ENCODE results near the gene FAM174B.

Gene FAM174B

DNA sequence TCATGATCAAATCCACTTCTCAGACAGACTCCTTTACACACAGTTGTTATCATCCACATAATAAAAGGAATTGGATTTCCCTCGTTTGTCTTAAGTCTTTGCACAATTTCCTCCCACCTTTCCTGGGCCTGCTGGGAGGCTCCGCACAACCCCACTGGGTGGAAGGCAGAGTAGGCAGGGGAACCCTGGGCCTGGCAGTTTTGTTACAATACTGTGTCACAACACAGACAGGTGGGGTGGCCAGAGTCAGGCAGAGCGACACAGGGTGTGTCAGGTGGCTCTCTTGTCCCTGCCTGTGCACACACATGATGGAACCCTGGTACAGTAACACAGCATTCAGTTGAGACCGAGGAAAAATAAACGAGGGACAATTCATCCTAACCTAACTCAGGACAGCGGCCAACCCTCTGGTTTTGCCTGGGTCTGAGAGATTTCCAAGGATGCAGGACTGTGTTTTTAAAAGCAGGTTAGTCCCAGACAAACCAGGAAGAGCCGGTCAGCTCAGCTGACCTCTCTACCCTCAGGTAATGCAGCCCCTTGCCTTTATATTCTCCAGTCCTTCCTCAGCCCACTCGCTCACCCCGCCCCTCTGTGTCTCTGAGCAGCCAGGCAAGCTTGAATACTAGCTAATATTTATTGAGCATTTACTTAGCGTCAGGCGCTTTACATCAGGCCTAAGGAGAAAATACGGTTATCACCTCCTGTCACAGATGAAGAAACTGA lies 8.8 kb upstream of the FAM174B start:
- DNase-seq: no peak

DNA sequence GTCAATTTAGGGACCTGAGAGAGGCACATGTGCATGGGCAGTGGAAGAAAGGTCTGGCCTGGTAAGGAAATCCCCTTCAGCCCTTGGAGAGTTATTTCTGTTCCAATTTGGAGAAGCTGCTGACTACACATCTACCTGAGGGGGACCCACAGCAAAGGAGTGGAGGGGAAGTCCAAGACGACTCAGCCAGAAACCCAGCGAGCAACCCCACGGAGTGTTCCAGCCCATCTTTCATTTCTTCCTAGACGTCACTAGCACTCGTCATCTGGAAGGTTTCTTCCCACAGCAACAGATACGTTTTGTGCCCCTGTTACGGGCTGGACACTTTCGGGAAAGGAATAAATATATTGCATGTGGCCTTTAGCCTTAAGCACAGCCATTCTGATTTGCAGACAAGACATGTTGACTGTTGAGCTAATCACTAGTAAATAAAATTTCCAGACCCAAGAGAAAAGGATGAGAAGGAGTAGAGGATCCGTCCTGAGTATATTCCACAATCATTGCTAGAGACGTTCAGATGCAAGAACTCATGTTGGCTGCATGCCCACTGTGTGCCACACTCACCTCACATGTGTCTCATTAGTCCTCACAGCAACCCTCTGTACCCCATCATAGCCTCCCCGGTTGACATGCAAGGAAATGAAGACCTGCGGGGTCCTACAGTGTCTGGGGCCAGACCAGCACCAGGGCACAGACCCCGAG lies 7.8 kb upstream of the FAM174B start:
- no peak for DNase-seq

DNA sequence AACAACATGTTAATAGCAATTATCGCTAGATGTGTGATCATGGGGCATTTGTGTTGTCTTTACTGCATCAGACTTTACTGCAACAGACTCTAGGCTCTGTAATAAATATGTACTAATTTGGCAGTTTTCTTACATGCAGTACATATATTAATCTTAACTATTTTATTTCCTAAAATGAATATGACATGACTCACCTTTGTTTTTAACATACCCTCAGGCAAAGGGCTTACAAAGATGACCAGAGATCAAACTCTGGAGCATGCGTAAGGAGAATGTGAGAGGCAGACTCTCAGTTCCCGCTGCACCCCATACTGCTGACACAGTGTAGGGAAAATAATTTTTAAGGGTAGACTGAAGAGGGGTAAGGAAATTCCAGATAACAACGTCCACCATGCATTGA lies 7.2 kb upstream of the FAM174B start:
- no peak for DNase-seq

DNA sequence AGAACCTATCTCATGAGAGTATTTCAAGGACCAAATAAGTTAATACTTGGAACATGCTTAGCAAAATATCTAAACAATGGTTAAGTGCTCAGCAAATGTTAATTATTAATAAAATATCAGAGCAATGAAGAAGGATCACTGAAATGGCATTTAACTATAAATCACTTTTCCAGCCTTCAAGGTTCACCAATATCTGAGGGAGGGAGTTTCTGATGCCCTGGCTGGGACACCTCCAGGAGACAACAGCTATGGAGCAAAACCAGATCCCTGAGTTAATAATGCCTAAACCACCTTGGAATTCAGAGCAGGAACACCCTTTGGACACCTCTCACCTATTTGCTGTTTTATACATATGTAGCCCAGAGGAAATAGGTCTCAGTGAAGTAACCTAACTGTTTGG lies 6.4 kb upstream of the FAM174B start:
- no peak for DNase-seq

DNA sequence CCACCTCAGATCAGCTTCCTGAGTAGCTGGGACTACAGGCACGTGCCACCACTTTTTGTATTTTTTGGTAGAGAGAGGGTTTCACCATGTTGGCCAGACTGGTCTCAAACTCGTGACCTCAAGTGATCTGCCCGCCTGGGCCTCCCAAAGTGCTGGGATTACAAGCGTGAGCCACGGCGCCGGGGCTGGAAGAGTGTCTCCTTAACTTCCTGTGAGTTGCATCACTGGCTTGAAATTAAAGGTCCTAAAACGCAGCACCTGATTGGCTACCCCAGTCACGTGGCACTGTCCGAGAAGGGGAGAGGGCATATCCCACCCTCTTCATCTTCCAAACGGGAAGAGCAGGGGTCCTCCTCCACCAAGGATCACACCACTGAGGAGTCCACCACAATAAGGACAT lies 5.5 kb upstream of the FAM174B start:
- no peak for DNase-seq

DNA sequence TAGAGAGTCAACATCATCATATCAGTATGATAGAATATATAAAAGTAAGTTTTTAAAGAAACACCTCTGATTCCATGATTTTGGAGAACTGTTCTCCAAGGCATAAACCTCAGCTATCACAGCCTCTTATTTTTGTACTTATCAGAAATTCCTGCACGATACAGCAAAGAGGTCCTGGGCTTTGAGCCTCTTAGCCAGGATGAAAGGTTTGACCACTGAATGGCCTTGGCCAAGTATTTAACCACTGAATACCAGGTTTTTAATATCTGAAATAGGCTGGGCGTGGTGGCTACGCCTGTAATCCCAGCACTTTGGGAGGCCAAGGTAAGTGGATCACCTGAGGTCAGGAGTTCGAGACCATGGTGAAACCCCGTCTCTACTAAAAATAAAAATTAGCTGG lies 1.9 kb upstream of the FAM174B start:
- DNase-seq: no peak

DNA sequence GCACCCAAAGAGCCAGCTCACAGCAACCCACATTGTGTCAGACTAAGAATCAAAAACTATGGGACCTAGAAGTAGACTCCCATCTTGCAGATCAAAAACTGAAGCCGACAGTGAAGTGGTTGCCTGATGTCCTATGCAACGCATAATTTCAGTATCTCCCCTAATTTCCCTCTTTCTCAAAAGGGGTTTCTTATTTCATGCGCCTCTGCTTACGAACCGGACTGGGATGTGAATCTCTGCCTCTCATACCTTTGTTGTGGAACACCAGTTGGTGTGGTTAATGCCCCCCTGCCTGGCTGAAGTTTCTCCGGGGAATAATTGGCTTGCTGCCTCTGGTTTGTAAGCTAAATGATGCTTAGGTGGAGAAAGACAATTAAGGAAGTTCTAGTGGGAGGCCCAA lies 514 bp upstream of the FAM174B start:
- no peak for DNase-seq

DNA sequence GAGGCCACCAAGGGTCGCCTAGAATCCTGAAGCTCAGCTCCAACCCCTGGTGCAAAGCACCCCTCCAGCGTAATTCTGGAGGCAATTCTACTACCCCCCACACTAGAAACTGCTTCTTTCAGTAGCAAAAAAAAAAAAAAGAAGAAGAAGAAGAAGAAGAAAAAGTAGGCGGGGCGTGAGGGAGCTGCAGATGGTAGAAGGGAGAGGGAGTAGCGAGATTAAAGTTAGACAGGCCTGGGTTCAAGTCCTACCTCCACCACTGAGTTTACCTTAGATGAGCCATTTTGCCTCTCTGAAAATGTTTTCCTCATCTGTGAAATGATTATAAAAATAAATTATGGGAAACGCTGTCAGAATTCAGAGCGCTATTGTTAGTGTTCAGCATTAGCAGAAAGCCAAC lies 913 bp downstream of the FAM174B start:
- no peak for DNase-seq

DNA sequence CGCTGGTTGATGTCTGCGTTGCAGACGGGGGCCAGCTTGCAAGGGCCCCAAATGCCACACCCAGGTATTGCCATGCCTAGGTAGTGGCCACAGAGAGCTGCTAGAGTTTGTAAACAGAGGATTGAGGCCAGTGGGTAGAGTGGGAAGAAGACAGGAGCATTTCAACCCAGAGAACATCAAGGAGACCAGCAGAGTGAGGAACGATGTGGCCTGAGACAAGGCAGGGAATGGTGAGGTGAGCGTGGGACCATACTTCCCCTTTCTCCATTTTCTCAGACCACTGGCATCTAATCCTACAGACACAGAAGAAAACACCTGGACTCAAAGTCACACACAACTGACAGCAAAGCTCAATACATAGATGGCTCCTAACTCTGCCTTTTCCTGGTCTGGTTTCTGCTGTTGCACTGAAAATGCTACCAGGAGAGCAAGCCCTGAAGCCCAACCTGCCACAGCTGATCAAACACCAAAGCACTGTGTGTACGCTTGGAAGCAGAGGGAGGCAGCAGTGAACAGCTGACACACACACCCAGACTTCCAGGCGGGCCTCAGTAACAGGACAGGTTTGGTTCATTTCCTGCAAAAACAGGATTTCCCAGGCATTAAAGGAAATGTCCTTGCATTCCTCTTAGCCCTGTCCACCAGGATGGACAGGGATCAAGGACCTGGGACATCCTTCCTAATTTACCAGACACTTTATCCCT lies 1.6 kb downstream of the FAM174B start:
- no peak for DNase-seq

DNA sequence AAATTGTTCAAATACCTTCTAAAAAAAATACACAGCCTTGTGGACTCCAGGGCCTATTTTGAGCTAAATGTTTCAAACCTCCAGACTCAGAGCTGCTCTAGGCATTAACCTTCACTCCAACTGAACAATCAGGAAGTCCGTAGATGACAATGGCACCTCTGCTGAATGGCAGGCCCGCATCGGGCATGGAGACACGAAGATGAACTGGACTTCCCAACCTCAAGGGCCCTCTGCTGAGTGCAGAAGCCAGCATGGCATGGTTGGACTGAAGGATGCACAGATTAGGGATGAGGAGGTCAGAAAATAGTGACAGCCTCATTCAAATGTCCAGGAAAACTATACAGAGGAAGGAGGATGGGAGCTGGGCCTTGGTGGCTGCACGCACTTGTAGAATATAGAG lies 2.2 kb downstream of the FAM174B start:
- DNase-seq: no peak

DNA sequence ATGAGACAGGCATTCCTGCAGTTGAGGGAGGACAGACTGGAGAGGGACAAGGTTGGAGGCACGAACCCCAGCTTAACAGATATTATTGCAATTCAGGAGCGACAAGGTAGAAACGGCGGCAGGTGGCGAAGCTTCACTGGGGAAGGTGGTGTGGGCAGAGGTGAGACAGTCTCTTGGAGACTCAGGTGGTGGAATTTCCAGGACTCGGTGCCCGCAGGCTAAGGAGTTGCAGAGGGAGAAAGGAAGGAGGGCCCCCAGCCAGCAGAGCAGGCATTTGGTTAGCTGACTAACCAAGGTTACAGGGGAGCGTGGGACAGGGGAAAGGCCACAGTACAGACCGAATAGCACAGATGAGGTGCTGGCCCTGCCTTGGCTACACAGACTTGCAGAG lies 3.0 kb downstream of the FAM174B start:
- DNase-seq: no peak

DNA sequence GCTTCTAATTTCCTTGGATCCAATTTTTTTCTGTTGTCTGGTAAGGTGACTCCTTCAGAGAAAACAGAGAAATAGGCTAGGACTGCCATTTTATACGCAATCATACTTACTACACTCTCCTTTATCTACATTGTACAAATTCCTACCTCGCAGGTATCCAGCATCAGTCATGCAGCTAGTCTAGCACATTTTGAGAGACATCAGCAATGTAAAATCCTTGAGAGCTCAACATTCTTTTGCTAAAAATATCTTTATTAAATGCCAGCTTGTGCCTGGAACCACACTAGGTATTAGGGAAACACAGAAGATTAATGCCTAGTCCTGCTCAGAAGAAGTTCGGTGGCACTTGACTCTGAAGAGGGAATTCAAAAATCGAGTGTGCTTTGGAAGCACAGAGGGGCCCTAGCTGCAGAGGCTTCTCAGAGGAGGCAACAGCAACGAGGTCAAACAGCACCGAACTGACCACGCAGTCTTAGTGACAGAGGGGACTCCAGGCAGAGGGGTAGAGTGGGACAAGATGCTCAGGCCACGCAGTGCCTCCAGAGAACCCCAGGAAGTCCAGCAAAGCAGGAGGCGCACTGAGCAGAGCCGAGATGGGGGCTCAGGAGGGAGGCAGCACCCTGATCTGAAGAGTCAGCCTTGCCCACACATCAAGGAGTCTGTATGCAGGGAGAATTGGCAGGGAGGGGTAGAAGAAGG lies 3.5 kb downstream of the FAM174B start:
- DNase-seq: no peak

DNA sequence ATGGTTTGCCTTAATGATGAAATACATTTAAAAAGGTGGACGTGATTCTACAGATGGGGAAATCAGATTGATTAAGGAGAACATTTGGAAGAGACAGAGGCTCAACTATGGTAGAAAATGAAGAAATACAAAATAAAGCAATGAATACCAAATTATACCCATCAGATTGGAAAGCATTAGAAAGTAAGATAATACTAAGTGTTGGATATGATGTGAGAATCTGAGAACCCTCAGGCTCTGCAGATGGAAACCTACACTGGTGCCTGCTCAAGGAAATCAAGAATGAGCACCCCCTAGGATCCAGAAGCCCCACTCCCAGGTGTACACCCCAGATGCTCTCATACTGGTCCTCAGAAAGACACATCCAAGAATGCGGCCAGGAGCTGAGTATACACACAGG lies 4.6 kb downstream of the FAM174B start:
- no peak for DNase-seq

DNA sequence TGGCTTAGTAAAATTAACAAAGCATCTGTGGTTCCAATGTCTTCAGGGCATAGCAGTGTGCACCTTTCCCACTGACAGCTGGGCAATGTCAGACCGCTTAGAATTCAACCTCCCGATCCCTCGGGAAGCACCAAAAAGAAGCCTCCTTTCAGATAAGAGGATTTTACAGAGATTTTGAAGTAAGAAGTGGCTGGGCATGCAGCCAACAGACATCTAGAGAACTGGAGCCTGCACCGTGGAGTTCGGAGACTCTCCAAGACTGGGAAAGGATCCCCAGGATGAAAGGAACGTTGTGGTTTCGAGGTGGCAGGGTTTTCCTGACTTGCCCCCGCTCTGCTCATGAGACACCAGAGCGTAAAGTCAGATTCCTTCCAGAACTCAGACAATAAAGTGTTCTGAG lies 5.3 kb downstream of the FAM174B start:
- no peak for DNase-seq

DNA sequence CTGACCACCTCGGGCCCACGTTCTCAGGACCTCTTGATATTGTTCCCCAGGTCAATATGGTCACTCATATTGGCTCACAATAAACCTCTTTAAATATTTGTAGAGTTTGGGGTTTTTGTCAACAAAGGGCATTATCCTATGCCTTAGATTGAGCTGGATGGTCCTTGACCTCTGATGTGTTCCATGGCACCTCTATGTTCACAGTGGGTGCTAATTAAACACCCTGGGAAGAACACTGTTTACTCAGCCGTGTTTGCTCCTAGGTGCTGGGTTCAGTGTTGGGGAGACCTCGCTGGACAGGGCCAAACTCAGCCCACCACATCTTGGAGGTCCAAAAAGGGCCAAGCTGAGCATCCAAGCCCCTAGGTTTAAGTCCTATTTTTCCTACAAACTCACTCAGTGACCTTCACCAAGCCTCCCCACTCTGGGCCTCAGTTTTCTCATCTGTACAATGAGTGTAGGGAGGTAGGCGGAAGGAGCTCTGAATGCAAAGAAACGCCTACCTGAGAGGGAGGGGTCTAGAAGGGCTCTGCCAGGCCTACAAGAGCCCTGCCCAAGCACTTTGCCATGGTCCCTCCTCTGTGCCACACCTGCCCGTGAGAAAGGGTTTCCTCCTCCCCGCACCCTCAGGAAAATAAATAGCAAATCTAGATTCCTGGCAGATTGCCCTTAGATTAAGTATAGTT lies 7.2 kb downstream of the FAM174B start:
- DNase-seq: no peak

DNA sequence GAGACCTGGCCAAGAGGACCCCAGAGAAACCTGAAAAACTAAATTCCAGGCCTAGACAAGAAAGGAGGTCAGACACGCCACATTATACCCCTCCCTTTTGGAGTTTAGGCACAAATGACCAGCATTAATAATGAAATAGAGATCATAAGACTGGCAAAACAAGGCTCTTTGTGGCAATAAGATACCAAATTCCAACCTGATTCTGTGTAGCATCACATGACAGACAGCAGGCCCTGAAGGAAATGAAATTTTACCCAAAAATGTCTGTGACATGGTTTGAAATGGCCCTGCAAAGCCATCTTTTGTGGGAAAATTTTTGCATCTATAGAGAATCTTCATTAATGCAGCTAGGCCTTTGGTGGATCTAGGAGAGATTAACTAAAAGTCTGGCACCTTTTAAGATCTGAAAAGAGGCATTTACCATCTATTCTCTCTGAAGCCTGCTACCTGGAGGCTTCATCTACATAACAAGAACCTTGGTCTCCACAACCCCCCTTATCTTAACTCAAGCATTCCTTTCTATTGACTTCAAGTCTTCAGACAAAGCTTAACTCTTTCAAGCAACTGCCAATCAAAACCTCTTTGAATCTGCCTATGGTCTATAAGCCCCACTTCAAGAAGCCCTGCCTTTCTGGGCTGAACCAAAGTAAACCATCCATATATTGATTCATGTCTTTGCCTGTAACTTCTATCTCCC lies 8.0 kb downstream of the FAM174B start:
- no peak for DNase-seq

DNA sequence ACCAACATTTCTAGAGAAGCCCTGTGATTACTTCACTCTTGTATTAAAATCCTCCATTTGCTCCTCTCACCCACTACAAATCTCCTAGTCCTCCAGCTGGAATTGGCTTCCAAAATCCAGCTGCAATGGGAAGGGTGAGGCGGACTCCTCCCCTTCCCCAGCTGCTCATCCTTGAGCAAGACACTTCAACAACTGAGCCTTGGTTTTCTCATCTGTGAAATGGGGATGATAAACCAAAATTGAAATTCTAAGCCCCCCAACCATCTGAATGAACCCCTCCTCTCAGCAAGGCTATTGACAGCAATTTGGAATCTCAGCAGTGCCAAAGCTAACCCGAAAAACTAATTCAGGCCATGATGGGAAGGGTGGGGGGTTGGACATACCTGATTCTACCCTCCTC lies 9.4 kb downstream of the FAM174B start:
- no peak for DNase-seq

DNA sequence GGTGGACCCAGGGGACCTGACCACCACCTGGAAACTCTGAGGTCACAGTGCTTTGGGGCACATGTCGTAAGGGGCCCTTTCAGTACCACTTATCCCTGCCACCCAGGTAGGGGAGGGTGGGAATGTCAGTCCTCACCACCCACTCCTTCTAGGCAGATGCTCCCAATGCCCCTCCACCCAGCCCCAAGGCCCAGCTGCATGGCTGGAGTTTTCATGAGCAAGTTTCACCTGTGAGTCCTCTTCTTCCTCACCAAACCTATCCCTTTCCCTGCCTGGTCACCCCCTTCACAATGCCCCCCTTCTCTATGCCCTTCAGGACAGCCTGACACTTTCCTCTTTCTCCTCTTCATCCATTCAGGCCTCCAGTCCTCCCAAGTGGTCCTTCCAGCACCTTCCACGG lies 9.8 kb downstream of the FAM174B start:
- no peak for DNase-seq

DNA sequence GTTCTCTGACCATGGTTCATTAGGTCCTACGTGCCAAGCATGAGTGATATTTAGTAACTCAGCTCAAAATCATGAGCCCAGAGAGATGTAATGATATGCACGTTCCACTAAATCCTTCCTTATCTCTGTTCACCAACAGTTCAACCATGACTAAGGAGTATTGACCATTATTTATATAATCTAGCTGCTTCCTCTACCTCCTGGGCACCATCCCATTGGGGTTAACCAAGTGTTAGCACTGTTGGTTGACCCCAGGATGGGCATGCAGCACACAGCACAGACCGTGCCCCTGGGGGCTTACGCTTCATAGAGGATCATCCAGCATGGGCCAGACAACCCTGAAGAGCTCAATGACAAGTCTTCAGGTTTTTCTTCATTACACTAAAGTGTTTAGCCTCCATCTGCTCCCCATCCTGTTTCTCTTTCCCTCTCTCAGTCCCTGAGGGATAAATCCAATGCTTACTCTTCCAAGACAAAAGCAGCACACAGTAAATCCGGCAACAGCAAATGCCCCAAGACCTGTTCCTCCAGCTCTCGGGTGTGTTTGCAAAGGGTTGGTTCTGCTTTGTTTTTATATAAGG lies 10.4 kb downstream of the FAM174B start:
- DNase-seq: no peak

DNA sequence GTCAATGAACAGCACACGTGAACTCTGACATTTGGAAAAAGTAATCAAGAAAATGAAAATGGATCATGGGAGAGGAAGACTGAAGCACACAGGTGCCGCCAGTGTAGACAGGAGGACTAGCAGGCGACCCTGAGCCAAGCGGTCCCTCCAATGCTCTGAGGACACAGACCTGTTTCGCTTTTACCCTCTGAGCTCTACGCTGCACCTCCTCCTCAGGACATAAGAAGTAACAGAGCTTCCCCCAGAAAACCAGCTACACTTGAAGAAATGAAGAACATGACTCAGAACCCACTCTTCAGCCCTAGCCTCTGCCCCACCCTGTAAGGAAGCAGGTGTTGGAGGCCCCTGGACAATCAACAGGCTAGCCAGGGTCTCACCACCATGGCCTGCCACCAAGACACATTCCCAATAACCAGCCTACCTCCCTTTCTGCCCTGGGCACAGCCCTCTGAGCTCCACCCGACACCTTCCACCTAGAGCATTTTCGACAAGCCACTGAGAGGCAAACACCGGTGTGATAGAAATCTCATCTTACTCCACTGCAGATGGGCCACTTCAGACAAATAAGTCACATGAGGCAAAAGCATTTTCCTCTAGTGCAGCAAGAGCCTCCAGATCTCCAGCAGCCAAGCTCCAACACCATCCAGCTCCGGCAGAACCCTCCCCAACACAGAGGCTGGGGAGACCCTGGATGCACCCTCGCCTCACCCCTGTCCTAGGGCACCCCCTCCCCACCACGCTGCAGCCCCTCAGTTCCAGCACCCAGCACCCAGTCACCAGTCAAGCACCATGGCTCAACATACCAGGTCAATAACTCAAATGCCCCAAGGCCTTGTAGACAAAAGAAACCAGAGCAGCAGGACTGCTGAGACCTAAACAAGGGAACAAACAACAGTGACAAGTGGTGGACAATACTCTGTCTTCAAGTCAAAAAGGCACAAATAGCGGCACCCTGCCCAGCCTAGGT lies 11.4 kb downstream of the FAM174B start:
- DNase-seq: no peak

Data from HCEC 1CT (cell line).